H1 (cell line): ENCODE measurements around the gene CYRIA. TPM values are rescaled to one million over a fixed set of nuclear protein-coding genes. Genes with fewer than 3 reads are reported as not detected.

ENCODE experiments used
- CTCF ChIA-PET: fragments of 300-600 bp; sonication (Branson Sonifier 250); formaldehyde crosslinking; loops from one replicate; lab custom pipeline; 2021; ENCODE audit not compliant: partially characterized antibody; lab: Charles Lee
- POLR2A ChIA-PET: fragments of 300-600 bp; sonication (Branson Sonifier 250); formaldehyde crosslinking; loops from one replicate; lab custom pipeline; 2021; ENCODE audit warnings: inconsistent platforms; ENCODE audit not compliant: partially characterized antibody; lab: Charles Lee
- DNase-seq, 2 experiments: peaks; one replicate each; pipeline versions ENCODE4 v3.0.0 to v3.0.0-alpha.2; 2010 to 2022; ENCODE audit warnings: low spot score in 2 of 2, low read depth in 1 of 2, mixed read lengths in 1 of 2
- FAIRE-seq: peaks from 2 replicates; lab custom pipeline; 2011; peaks lifted over from hg19 to GRCh38; lab: Jason Lieb, UNC
- H2AFZ ChIP-seq: 2 replicates; pipeline ENCODE4 v1.8.1; 2012; ENCODE audit warnings: low read length, inconsistent platforms
- H2AK5ac ChIP-seq: 2 replicates; pipeline ENCODE4 v1.6.1; 2013; ENCODE audit warnings: low read depth, low read length
- H2BK120ac ChIP-seq: replicated peaks from 2 replicates; pipeline ENCODE3; 2013; ENCODE audit warnings: low read depth, low read length, inconsistent platforms
- H2BK12ac ChIP-seq: 2 replicates; pipeline ENCODE4 v1.6.1; 2013; ENCODE audit warnings: low read depth, low read length
- H2BK15ac ChIP-seq: 2 replicates; pipeline ENCODE4 v1.6.1; 2013; ENCODE audit warnings: low read length
- H2BK20ac ChIP-seq: 2 replicates; pipeline ENCODE4 v1.6.1; 2013; ENCODE audit warnings: low read length
- H2BK5ac ChIP-seq: 2 replicates; pipeline ENCODE4 v1.6.1; 2013; ENCODE audit warnings: low read depth, low read length
- H3K14ac ChIP-seq: 2 replicates; pipeline ENCODE4 v1.6.1; 2013; ENCODE audit warnings: inconsistent platforms; ENCODE audit not compliant: insufficient read length
- H3K18ac ChIP-seq: 2 replicates; pipeline ENCODE4 v1.6.1; 2013; ENCODE audit warnings: low read length; ENCODE audit errors: extremely low read depth
- H3K23ac ChIP-seq: 2 replicates; pipeline ENCODE4 v1.6.1; 2013; ENCODE audit warnings: inconsistent platforms; ENCODE audit not compliant: insufficient read length
- H3K23me2 ChIP-seq: 2 replicates; pipeline ENCODE4 v1.6.1; 2013; ENCODE audit warnings: low read depth, low read length
- H3K27ac ChIP-seq: 2 replicates; pipeline ENCODE4 v1.6.1; 2011; ENCODE audit warnings: low read depth, low read length, inconsistent platforms
- H3K27me3 ChIP-seq, 4 experiments: replicated peaks in 1 of 4; 1 replicate in 1 of 4; 2 replicates in 3 of 4; pipeline versions ENCODE4 v1.6.1 to v1.8.1; 2011 to 2013; ENCODE audit warnings: low read length in 3 of 4, mild to moderate bottlenecking in 3 of 4, inconsistent platforms in 2 of 4, mixed read lengths in 2 of 4, moderate library complexity in 1 of 4; ENCODE audit not compliant: control insufficient read depth in 3 of 4, insufficient read depth in 3 of 4; ENCODE audit errors: extremely low read depth in 1 of 4
- H3K36me3 ChIP-seq, 4 experiments: 2 replicates each; pipeline versions ENCODE4 v1.6.1 to v1.8.1; 2011 to 2013; ENCODE audit warnings: mild to moderate bottlenecking in 4 of 4, low read length in 3 of 4, moderate library complexity in 2 of 4, control low read depth in 1 of 4, inconsistent platforms in 1 of 4; ENCODE audit not compliant: insufficient read depth in 4 of 4, control insufficient read depth in 2 of 4
- H3K4ac ChIP-seq: replicated peaks from 2 replicates; pipeline ENCODE3; 2013; ENCODE audit warnings: low read length, low read depth, mixed read lengths, inconsistent platforms; ENCODE audit not compliant: insufficient read length
- H3K4me1 ChIP-seq, 4 experiments: replicated peaks in 1 of 4; 1 replicate in 1 of 4; 2 replicates in 3 of 4; pipeline versions ENCODE4 v1.6.1 to v1.8.1; 2011 to 2013; ENCODE audit warnings: low read length in 3 of 4, inconsistent platforms in 2 of 4, mixed read lengths in 1 of 4; ENCODE audit not compliant: insufficient read depth in 4 of 4, control insufficient read depth in 3 of 4
- H3K4me2 ChIP-seq, 2 experiments: 2 replicates each; pipeline versions ENCODE4 v1.6.1 to v1.8.1; 2011 to 2013; ENCODE audit warnings: low read depth in 2 of 2, low read length in 2 of 2, control low read depth in 1 of 2, inconsistent platforms in 1 of 2, mild to moderate bottlenecking in 1 of 2; ENCODE audit not compliant: insufficient read depth in 1 of 2
- H3K4me3 ChIP-seq, 4 experiments: fragments of 200-600, 300-600 bp in 1 of 4; sonication (generic), shearing (Covaris generic), sonication (Bioruptor Twin) in 1 of 4; 2 replicates each; pipeline versions ENCODE4 v1.5.1 to v1.8.1; 2011 to 2016; ENCODE audit warnings: low read length in 4 of 4, low read depth in 3 of 4, control low read depth in 2 of 4, inconsistent platforms in 2 of 4, mild to moderate bottlenecking in 2 of 4, mixed read lengths in 1 of 4, moderate library complexity in 1 of 4; ENCODE audit not compliant: insufficient read depth in 2 of 4; ENCODE audit errors: extremely low read depth in 1 of 4
- H3K56ac ChIP-seq: replicated peaks from 2 replicates; pipeline ENCODE3; 2013; ENCODE audit warnings: low read depth, mild to moderate bottlenecking, mixed read lengths, low read length, inconsistent platforms; ENCODE audit not compliant: insufficient read length
- H3K79me1 ChIP-seq: 2 replicates; pipeline ENCODE4 v1.6.1; 2013; ENCODE audit warnings: low read depth, low read length, control low read depth
- H3K79me2 ChIP-seq, 2 experiments: 2 replicates each; pipeline versions ENCODE4 v1.6.1 to v1.8.1; 2012 to 2013; ENCODE audit warnings: low read length in 2 of 2, mild to moderate bottlenecking in 2 of 2, inconsistent platforms in 1 of 2; ENCODE audit not compliant: insufficient read depth in 2 of 2, control insufficient read depth in 1 of 2
- H3K9ac ChIP-seq, 4 experiments: replicated peaks in 1 of 4; 1 replicate in 1 of 4; 2 replicates in 3 of 4; pipeline versions ENCODE4 v1.6.1 to v1.8.1; 2011 to 2013; ENCODE audit warnings: low read depth in 3 of 4, low read length in 3 of 4, control low read depth in 2 of 4, mild to moderate bottlenecking in 2 of 4, moderate library complexity in 2 of 4, inconsistent platforms in 1 of 4; ENCODE audit errors: extremely low read depth in 1 of 4
- H3K9me3 ChIP-seq, 2 experiments: 2 replicates each; pipeline versions ENCODE4 v1.6.1 to v1.8.1; 2012 to 2013; ENCODE audit warnings: mild to moderate bottlenecking in 2 of 2, moderate library complexity in 2 of 2, control low read depth in 1 of 2, inconsistent platforms in 1 of 2, low read depth in 1 of 2, low read length in 1 of 2, mixed read lengths in 1 of 2; ENCODE audit not compliant: insufficient read depth in 2 of 2
- H4K20me1 ChIP-seq, 2 experiments: replicated peaks in 1 of 2; 2 replicates each; pipeline versions ENCODE3 to v1.8.1; 2011 to 2013; ENCODE audit warnings: inconsistent platforms in 2 of 2, low read length in 2 of 2, mild to moderate bottlenecking in 1 of 2; ENCODE audit not compliant: insufficient read depth in 2 of 2, control insufficient read depth in 1 of 2
- H4K5ac ChIP-seq: 2 replicates; pipeline ENCODE4 v1.6.1; 2013; ENCODE audit warnings: low read length, low read depth, mixed read lengths, inconsistent platforms; ENCODE audit not compliant: insufficient read length
- H4K8ac ChIP-seq: 2 replicates; pipeline ENCODE4 v1.8.0; 2013; ENCODE audit warnings: mild to moderate bottlenecking, moderate library complexity, low read length, inconsistent platforms; ENCODE audit not compliant: insufficient read depth; ENCODE audit errors: extremely low read depth
- H4K91ac ChIP-seq: replicated peaks from 2 replicates; pipeline ENCODE3; 2013; ENCODE audit warnings: low read length, mixed read lengths, inconsistent platforms; ENCODE audit not compliant: insufficient read length
- BCL11A ChIP-seq, 2 experiments: IDR thresholded peaks; one replicate each; pipeline ENCODE4 v1.6.1; 2011; ENCODE audit warnings: low read depth in 2 of 2, low read length in 2 of 2, mild to moderate bottlenecking in 2 of 2
- BRCA1 ChIP-seq: IDR thresholded peaks from 2 replicates; pipeline ENCODE4 v1.6.1; 2012; ENCODE audit warnings: low read depth, low read length, improper control_type of control experiment
- JUND ChIP-seq: IDR thresholded peaks from 2 replicates; pipeline ENCODE4 v1.6.1; 2011; ENCODE audit warnings: mild to moderate bottlenecking, improper control_type of control experiment, low read length
- RBBP5 ChIP-seq: IDR thresholded peaks from 2 replicates; pipeline ENCODE4 v1.7.1; 2012; ENCODE audit warnings: low read depth, mild to moderate bottlenecking, inconsistent platforms, low read length, moderate library complexity, borderline replicate concordance
- SP2 ChIP-seq: IDR thresholded peaks from 2 replicates; pipeline ENCODE4 v1.6.1; 2012; ENCODE audit warnings: mild to moderate bottlenecking, low read length, inconsistent platforms
- WGBS, 2 experiments: shearing (Covaris generic) in 1 of 2; methylation state at CpG; one replicate each; pipeline versions ENCODE4 v1.1.6 to v1.1.7; 2013 to 2015; ENCODE audit warnings: low lambda C conversion rate in 2 of 2, mixed read lengths in 2 of 2, inconsistent platforms in 1 of 2, low coverage in 1 of 2, missing lambda C conversion rate in 1 of 2; ENCODE audit not compliant: insufficient replicate concordance in 2 of 2, insufficient coverage in 1 of 2, insufficient read length in 1 of 2; ENCODE audit errors: extremely low coverage in 1 of 2, missing lambda C conversion rate in 1 of 2; 5-methylcytosine and 5-hydroxymethylcytosine counted together
- polyA plus RNA-seq, 7 experiments: library from polyadenylated mRNA; depleted of rRNA in 3 of 7; stranded (reverse) in 5 of 7; unstranded in 2 of 7; fragments of >200 nt in 5 of 7; fragments of 200-250 nt in 2 of 7; gene quantifications; 1 replicate in 5 of 7; 2 replicates in 1 of 7; 4 replicates in 1 of 7; pipeline versions ENCODE4 v1.2.1 to v1.2.3, GENCODE V29; 2011 to 2013; ENCODE audit warnings: missing spikeins in 2 of 7, mixed read lengths in 2 of 7
- total RNA-seq: library from RNA; stranded (reverse); fragmentation: NEBNext Ultra II Directional; extraction: Animal tissue kit (Norgen Biotek cat#: 25700); gene quantifications from 2 replicates; pipeline ENCODE4 v1.2.1, GENCODE V29; 2021
- TF ChIP-seq, protein P1 (sequence below): IDR thresholded peaks from 2 replicates; pipeline ENCODE4 v1.6.1; 2012; ENCODE audit warnings: inconsistent platforms

CYRIA gene
- total and polyA plus RNA-seq, 2 of the 8 experiments (the other 6 are each of a cell fraction or from before 2014, with no cell fraction given) = 1.5 to 9.8 TPM

DNA sequence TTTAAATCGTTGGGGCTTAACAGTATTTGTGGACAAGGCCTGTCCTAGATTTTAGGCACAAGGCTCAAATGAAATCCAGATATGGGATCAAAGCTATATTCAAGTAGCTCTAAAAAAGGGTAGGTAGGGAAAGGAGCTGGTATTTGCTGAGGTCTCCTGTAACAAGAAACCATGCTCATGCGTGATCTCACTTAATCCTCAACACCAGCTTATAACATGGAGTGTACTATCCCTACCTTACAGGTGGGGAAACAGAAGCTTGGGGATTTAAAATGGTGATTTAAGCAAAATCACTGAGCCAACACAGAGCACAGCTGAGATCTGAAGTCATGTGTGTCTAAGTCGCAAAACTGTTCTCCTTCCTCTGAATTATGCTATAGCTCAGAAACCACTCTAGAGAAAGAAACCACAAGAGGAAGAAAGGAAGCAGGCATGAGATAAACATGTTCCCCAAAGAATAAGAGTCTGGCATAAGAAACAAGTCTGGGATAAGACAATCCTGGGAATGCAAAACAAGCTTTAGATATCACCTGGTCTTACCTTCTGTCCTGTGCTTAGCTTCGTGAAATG is 43.1 kb downstream of the CYRIA start:
- TF ChIP-seq SP2 (no peak), BCL11A (IDR thresholded peaks at IDR 0.05; ENCODE audit: low read depth in 2 of 2, low read length in 2 of 2) (no peak), JUND (no peak), BRCA1 (no peak), RBBP5 (no peak)
- TF ChIP-seq, protein P1, sequence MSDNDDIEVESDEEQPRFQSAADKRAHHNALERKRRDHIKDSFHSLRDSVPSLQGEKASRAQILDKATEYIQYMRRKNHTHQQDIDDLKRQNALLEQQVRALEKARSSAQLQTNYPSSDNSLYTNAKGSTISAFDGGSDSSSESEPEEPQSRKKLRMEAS = no peak
- Histone ChIP-seq H3K4me3 (no peak overlapping the region), H4K8ac (no peak overlapping the region), H4K5ac (no peak overlapping the region), H4K20me1 (no peaks in the 10 kb centered on the region), H3K27me3 (no peaks in the 10 kb centered on the region), H3K27ac (no peak overlapping the region), H3K23ac (no peak overlapping the region), H3K18ac (no peak overlapping the region), H4K91ac (no peak overlapping the region), H3K9ac (no peak overlapping the region), H3K36me3 (no peaks in the 10 kb centered on the region), H3K79me1 (no peaks in the 10 kb centered on the region), H2BK15ac (no peak overlapping the region), H3K4me1 (peaks cover 2 to 6% (median 4%) of the 10 kb centered on the region in 4 experiments; a peak in 6 of 7 replicates), H3K4ac (no peak overlapping the region), H2BK12ac (no peak overlapping the region), H3K56ac (no peak overlapping the region), H3K4me2 (no peak overlapping the region), H3K14ac (no peak overlapping the region), H3K9me3 (no peaks in the 10 kb centered on the region), H2BK120ac (no peak overlapping the region), H3K79me2 (no peaks in the 10 kb centered on the region), H2AFZ (no peak overlapping the region), H2AK5ac (no peak overlapping the region), H2BK5ac (no peak overlapping the region), H2BK20ac (no peak overlapping the region), H3K23me2 (no peaks in the 10 kb centered on the region)
- 91% methylated on average over 4 of the region's 4 CpGs; no CpG with 5 or more reads in 1 of the 2 experiments for WGBS, 2 experiments
- DNase-seq = no peak
- FAIRE-seq = no peak
- ChIA-PET POLR2A (interaction anchor here (1.1 kb wide), 2 partner anchors 10 to 135 kb away, joined by 3 to 4 read pairs; no protein-coding TSS in a partner anchor), CTCF (interaction anchor here (0.7 to 13.4 kb wide), 17 partner anchors 9 to 157 kb away, joined by 3 to 208 read pairs (median 4); no protein-coding TSS in a partner anchor)
